Progenitor cell of endocrine pancreas (in vitro differentiated cells): Measurements from ENCODE around the gene DUSP2. TPM values are rescaled to one million over a fixed set of nuclear protein-coding genes. Genes with fewer than 3 reads are reported as not detected.

Experiments used
- DNase-seq: peaks from one replicate; pipeline ENCODE4 v3.0.0; 2021; ENCODE audit warnings: low spot score; ENCODE audit not compliant: unreplicated experiment
- H3K27ac Mint-ChIP-seq: 2 replicates; pipeline ENCODE4 v1.8.0; 2021; ENCODE audit warnings: mild to moderate bottlenecking, moderate library complexity, mixed read lengths
- H3K27me3 Mint-ChIP-seq: 2 replicates; pipeline ENCODE4 v1.8.0; 2021; ENCODE audit warnings: mixed read lengths
- H3K36me3 Mint-ChIP-seq: 2 replicates; pipeline ENCODE4 v1.8.0; 2022; ENCODE audit warnings: mixed read lengths; ENCODE audit not compliant: insufficient read depth
- H3K4me1 Mint-ChIP-seq: 2 replicates; pipeline ENCODE4 v1.8.0; 2021; ENCODE audit warnings: low read depth, mixed read lengths
- H3K4me3 Mint-ChIP-seq: 2 replicates; pipeline ENCODE4 v1.8.0; 2021; ENCODE audit warnings: low read depth, mild to moderate bottlenecking, moderate library complexity, mixed read lengths
- H3K9me3 Mint-ChIP-seq: 2 replicates; pipeline ENCODE4 v1.8.0; 2021; ENCODE audit warnings: low read depth, mixed read lengths
- total RNA-seq: library from RNA; stranded (reverse); gene quantifications from 2 replicates; pipeline ENCODE4 v1.2.1, GENCODE V29; 2021
- TF ChIP-seq, protein P1 (sequence below): fragments of 200-600 bp; sonication (generic); IDR thresholded peaks from one replicate; pipeline ENCODE4 v1.5.0; 2021; ENCODE audit warnings: antibody characterized with exemption, mild to moderate bottlenecking; ENCODE audit not compliant: unreplicated experiment

Gene DUSP2
- total RNA-seq, 1 donor from 2014 or later: 0.93 TPM

GRCh38 chr2:96107708-96108065, 37.6 kb downstream of the DUSP2 start:
- Mint-ChIP-seq H3K4me3 (no peak overlapping the region), H3K4me1 (peaks cover 9% of the 10 kb centered on the region), H3K27me3 (no peaks in the 10 kb centered on the region), H3K36me3 (no peaks in the 10 kb centered on the region), H3K9me3 (peaks cover 3% of the 10 kb centered on the region), H3K27ac (no peak overlapping the region)
- TF ChIP-seq, protein P1, sequence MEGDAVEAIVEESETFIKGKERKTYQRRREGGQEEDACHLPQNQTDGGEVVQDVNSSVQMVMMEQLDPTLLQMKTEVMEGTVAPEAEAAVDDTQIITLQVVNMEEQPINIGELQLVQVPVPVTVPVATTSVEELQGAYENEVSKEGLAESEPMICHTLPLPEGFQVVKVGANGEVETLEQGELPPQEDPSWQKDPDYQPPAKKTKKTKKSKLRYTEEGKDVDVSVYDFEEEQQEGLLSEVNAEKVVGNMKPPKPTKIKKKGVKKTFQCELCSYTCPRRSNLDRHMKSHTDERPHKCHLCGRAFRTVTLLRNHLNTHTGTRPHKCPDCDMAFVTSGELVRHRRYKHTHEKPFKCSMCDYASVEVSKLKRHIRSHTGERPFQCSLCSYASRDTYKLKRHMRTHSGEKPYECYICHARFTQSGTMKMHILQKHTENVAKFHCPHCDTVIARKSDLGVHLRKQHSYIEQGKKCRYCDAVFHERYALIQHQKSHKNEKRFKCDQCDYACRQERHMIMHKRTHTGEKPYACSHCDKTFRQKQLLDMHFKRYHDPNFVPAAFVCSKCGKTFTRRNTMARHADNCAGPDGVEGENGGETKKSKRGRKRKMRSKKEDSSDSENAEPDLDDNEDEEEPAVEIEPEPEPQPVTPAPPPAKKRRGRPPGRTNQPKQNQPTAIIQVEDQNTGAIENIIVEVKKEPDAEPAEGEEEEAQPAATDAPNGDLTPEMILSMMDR: no peak
- no peak for DNase-seq

- TF ChIP-seq, protein P1: no peak
- Mint-ChIP-seq H3K9me3 (peaks cover 3% of the 10 kb centered on the region), H3K27ac (no peak overlapping the region), H3K4me3 (no peak overlapping the region), H3K4me1 (peaks cover 9% of the 10 kb centered on the region), H3K27me3 (no peaks in the 10 kb centered on the region), H3K36me3 (no peaks in the 10 kb centered on the region)
- no peak for DNase-seq
Measured at GRCh38 chr2:96106991-96107707, 38.1 kb downstream of the DUSP2 start.

GRCh38 chr2:96105994-96106715, 39.1 kb downstream of the DUSP2 start:
- no peak overlapping the region for H3K27ac Mint-ChIP-seq
- H3K4me3 Mint-ChIP-seq: no peak overlapping the region
- H3K4me1 Mint-ChIP-seq: peaks cover 9% of the 10 kb centered on the region
- no peaks in the 10 kb centered on the region for H3K36me3 Mint-ChIP-seq
- H3K27me3 Mint-ChIP-seq: no peaks in the 10 kb centered on the region
- TF ChIP-seq, protein P1: no peak
- DNase-seq: no peak
- peaks cover 3% of the 10 kb centered on the region for H3K9me3 Mint-ChIP-seq

GRCh38 chr2:96105152-96105915, 39.9 kb downstream of the DUSP2 start:
- peaks cover 9% of the 10 kb centered on the region for H3K4me1 Mint-ChIP-seq
- H3K36me3 Mint-ChIP-seq: no peaks in the 10 kb centered on the region
- no peaks in the 10 kb centered on the region for H3K27me3 Mint-ChIP-seq
- no peak for DNase-seq
- no peak overlapping the region for H3K27ac Mint-ChIP-seq
- peaks cover 3% of the 10 kb centered on the region for H3K9me3 Mint-ChIP-seq
- TF ChIP-seq, protein P1: no peak
- no peak overlapping the region for H3K4me3 Mint-ChIP-seq

GRCh38 chr2:96104487-96104861, 40.8 kb downstream of the DUSP2 start:
- no peak for DNase-seq
- TF ChIP-seq, protein P1: no peak
- Mint-ChIP-seq H3K27me3 (no peaks in the 10 kb centered on the region), H3K27ac (no peak overlapping the region), H3K4me1 (peaks cover 9% of the 10 kb centered on the region), H3K36me3 (no peaks in the 10 kb centered on the region), H3K4me3 (no peak overlapping the region), H3K9me3 (peaks cover 3% of the 10 kb centered on the region)
